Right lobe of liver (tissue), 4 donors: ENCODE results near the gene DDA1.

Source experiments
- POLR2A ChIP-seq: fragments of 450-650 bp; IDR thresholded peaks from one replicate; pipeline ENCODE4 v1.6.1; 2017; ENCODE audit warnings: antibody characterized with exemption, mild to moderate bottlenecking
- TF ChIP-seq, protein P1 (sequence below), 4 donors: fragments of 200-600 bp in 3 of 4; fragments of 450-650 bp in 1 of 4; IDR thresholded peaks; one replicate each; pipeline versions ENCODE4 v1.5.1 to v1.8.0; 2016 to 2022; ENCODE audit warnings: antibody characterized with exemption in 4 of 4, mild to moderate bottlenecking in 2 of 4
- donor health status: DM: no; HTN: no; CAD: no.
- donor health status: DM: no; HTN: no; CAD: no.
- donor health status: DM: no; HTN: yes; CAD: no.

DNA sequence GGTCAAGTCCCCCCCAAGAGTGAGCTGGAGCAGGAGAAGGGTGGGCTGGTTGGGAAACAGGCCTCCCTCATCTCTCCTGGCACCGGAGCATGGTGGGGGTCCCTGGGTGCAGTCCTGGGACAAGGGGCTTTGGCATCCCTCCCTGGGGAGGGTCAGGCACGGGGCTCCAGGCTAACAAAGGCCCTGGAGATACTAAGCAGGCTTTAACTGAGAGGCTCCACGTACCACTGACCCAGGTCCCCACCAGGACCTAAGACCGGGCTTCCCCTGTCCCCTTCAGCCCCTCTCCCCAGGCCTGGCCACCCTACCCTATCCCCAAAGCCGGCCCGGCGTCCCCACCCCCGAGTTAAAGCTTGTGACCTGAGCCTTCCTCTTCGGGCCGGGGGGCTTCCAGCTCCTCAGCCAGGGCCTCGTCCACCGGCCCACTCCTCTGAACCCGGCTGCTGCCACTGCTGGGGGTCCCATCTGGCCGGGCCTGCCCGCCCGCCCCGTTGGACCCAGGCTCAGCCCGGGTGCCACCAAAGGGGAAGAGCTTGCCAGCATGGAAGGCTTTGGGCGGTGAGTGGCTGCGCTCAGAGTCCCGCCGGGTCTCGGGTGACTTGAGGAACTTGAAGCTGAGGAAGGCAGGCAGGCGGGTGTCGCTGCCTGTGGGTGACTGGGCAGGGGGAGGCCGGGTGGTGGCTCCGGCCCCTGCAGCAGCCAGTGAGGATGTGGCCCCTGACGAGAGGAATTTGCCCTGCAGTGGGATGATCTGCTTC is 15.2 kb downstream of the DDA1 start:
- TF ChIP-seq, protein P1, sequence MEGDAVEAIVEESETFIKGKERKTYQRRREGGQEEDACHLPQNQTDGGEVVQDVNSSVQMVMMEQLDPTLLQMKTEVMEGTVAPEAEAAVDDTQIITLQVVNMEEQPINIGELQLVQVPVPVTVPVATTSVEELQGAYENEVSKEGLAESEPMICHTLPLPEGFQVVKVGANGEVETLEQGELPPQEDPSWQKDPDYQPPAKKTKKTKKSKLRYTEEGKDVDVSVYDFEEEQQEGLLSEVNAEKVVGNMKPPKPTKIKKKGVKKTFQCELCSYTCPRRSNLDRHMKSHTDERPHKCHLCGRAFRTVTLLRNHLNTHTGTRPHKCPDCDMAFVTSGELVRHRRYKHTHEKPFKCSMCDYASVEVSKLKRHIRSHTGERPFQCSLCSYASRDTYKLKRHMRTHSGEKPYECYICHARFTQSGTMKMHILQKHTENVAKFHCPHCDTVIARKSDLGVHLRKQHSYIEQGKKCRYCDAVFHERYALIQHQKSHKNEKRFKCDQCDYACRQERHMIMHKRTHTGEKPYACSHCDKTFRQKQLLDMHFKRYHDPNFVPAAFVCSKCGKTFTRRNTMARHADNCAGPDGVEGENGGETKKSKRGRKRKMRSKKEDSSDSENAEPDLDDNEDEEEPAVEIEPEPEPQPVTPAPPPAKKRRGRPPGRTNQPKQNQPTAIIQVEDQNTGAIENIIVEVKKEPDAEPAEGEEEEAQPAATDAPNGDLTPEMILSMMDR (IDR thresholded peaks at IDR 0.05) = no peak
- no peak for TF ChIP-seq POLR2A
